NCI-H345 treated with DMSO at 0.1 percent for 48 hours (cell line): ENCODE data around the gene C22orf42.
"Not testable (repeated sequence)": the region's sequence is repeated elsewhere in the genome, so short reads cannot be mapped to it uniquely, and the experiment has no call there.

Experiments used
- DNase-seq: peaks from one replicate; lab custom pipeline; 2025; ENCODE audit not compliant: unreplicated experiment; lab: John Stamatoyannopoulos, UW

Gene C22orf42

DNA sequence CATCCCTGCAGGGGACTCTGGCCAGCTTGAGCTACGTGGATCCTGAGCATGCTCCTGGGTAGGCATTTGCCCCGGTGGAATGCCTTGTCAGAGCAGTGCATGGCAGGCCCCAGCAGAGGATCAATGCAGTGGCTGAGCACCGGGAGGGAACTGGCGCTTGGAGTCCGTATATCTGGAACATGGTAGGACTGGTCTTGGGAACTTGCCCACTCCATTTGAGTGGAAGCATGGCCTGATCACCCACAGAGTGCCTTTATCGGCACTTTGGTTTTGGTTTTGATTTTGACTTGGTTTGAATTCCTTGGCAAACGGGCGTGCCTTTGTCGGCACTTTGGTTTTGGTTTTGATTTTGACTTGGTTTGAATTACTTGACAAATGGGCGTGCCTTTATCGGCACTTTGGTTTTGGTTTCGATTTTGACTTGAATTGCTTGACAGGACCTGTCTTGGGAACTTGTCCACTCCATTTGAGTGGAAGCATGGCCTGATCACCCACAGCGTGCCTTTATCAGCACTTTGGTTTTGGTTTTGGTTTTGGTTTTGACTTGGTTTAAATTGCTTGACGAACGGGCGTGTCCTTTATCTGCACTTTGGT, 21.3 kb downstream of the C22orf42 start:
- DNase-seq, result not testable (repeated sequence)

DNA sequence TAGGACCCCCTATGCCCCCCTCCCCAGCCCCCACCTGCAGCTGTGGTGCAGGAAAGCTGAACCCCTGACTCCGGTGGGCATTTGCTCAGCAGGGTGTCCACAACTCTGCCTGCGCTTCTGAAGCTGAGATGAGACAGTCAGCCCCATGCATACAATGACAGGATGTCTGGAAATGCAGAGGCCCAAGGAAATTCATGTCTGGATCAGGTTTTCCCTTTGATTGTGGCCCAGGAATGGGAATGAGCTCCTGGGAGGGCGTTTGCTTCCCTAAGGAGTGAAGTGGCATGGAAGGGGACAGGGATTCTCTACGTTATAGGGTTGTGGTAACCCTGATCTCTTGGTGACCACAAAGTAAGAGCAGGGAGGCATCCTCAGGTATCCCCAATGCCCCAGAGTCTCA, 22.2 kb downstream of the C22orf42 start:
- not testable (repeated sequence) for DNase-seq

DNA sequence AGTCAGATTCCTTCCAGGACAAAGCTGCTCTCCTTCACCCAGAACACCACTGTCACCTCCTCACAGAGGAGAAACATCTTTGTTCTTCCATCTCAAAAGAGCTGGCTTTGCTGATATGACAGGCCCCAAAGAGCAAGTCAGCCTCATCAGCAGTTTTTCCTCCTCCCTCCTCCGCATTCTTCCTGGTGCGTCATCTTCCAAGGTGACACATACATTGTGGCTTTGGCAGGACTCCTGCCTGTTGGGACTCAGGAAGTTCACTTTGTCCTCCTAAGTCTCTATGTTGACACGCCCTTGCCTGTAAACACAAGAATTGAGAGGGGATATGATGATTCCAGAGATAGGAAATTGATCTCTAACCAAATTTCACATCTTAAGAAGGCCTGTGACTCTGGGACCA, 23.1 kb downstream of the C22orf42 start:
- DNase-seq, result not testable (repeated sequence)

DNA sequence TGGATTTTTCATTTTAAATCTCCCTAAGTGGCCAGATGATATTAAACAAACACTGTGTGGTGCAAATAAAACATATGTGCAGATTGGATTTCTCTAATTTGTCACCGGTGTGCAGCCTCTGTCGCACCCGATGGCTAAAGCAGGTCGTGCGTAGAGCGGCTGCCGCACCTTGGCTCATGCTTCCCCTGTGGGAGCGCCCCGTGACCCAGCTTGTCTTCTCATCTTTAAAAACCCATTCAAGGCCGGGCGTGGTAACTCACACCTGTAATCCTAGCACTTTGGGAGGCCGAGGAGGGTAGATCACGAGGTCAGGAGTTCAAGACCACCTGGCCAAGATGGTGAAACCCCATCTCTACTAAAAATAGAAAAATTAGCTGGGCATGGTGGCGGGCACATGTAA, 24.3 kb downstream of the C22orf42 start:
- not testable (repeated sequence) for DNase-seq

DNA sequence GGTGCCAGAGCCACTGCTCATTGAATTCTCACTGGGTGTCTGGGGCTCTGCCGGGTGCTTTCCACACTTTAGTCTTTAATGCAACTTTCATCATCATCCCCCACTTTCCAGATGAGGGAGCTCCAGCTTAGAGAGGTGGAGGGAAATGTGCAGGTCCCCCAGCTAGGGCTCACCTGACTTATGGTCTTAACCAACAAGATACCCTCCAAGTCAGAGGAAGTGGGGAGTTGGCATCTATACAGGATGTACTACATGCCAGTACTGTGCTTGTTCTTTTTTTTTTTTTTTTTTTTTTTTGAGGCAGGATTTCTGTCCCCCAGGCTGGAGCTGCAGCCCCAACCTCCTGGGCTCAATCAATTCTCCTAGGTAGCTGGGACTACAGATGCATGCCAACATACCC, 26.3 kb downstream of the C22orf42 start:
- no peak for DNase-seq

DNA sequence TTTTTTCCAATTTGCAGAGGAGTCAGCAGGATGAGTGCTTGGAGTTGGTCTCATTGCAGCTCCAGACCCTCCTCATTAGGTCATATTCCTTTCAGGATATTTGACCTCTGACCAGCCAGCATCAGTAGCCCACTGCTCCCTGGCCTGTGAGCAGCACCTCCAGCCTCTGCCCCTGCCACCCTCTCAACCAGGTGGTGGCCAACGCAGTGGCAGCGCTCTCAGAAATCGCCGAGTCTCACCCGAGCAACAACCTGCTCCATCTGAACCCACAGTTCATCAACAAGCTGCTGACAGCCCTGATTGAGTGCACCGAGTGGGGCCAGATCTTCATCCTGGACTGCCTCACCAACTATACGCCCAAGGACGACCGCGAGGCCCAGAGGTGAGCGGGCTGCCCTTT, 27.0 kb downstream of the C22orf42 start:
- DNase-seq, result no peak

DNA sequence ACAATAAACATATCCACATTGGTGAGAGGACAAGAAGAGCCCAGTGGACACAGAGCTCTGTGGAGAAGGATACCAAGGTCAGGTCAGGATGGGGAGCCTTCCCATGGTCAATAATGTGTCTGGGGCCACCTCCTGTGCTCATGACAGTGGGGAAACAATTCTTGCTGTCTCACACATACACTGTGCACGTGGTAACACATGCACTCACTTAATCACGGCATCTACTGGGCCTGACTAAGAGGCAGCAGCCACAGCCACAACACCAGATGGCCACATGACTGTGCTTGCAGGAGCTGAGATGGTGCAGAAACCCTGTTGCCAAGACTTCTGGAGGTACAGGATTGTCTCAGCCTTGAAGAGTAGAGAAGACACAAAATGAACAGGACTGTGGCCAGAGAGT, 28.6 kb downstream of the C22orf42 start:
- DNase-seq, result no peak

DNA sequence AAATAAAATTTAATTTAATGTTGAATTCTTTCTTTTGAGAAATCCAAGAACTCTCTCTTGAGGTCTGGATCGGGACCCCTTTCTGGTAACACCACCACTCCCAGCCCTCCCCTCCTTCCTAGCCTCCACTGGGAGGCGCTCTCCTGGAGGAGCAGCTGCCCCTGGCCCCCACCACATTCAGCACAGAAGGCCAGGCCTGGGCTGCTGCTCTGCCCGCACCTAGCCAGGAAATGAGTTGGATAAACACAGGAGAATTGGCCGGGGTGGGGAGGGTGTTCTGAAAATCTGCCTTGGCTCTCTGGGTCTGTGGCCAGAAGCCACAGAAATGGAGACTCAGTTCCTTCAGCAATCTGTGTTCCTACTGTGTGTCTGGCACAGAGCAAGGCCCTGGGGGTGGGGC, 31.2 kb downstream of the C22orf42 start:
- no peak for DNase-seq

DNA sequence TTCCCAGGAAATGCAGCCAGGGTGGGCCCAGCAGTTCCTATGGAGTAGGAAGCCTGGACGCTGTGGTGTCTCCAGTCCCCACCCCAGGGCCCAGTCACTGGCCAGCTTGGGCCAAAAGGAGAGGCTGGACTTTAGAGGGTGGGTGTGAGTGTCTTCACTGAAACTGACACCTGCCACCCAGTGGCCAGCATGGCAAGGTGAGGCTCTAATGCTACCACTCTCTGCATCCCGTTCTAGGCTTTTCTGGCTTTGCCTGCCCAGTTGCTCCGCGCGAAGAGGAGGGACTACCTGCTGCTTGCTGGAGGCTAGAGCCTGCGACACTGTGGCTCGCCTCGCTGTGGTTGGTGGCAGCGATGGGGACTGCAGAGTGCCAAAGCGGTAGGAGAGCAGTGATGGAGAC, 35.4 kb downstream of the C22orf42 start:
- no peak for DNase-seq

DNA sequence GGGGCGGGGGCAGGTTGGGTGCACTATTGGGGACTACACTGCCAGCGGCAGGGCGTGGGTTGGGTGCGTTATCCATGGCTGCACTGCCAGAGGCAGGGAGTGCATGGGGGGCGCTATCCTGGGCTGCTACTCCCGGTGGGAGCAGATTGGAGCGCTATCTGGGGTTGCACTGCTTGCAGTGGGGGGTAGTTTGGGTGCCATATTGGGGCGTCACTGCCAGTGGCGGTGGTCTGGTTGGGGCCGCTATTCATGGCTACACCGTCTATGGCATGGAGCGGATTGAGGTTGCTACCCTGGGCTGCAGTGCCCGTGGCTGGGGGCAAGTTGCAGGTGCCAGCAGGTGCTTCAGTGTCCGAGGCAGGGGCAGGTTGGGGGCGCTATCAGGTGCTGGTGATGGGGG, 36.2 kb downstream of the C22orf42 start:
- DNase-seq, result no peak

DNA sequence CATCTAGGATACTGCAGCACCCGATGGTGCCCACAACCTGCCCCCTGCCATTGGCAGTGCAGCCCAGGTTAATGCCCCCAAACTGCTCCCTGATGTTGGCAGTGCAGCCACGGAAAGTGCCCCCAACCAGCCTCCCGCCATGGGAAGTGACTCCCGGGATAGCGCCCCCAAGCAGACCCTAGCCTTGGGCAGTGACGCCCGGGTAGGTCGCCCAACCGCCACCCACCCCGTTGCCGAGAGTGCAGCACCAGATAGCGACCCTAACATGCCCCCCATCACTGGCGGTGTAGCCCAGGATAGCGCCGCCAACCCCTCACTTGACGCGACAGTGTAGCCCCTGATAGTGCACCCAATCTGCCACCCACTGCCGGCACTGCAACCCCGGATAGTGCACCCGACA, 38.5 kb downstream of the C22orf42 start:
- DNase-seq, result no peak

DNA sequence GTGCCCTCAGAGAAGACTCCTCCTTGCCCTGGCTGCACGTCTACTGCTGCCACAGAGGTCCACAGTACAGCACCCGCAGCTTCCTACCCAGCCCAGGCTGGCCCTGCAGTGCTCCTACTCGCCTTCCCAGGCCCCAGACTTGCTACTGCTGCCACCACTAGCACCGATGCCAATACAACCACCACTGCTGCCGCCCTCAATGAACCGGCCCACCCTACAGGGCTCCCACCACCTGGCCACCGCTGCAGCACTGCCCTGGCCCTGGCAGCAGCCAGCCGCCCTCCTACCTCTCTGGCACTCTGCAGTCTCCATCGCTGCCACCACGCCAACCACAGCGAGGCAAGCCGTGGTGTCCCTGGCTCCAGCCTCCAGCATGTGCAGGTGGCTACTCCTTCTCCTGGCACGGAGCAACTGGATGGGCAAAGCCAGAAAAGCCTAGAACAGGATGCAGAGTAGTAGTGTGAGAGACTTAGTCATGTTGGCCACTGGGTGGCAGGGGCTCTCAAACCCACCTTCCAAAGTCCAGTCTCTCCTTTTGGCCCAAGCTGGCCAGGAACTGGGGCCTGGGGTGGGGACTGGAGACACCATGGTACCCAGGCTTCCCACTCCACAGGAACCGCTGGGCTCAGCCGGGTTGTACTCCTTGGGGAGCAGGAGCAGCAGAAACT, 39.4 kb downstream of the C22orf42 start:
- no peak for DNase-seq

DNA sequence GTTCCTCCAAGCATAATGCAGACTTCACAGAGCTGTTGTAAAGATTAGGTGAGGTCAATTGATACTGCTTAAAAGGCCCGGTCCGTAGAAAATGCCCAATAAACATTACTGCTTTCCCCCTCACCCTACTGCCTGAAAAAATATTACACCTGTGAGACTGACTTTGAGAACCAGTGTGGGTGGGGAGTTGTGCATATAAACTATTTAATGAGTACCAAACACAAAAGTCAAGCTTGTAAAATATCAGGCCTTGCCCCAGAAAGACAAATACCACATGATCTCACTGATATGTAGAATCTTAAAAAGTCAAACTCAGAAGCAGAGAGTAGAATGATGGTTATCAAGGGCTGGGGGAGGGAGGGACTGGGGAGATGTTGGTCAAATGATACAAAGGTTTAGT, 46.7 kb downstream of the C22orf42 start:
- DNase-seq, result no peak

DNA sequence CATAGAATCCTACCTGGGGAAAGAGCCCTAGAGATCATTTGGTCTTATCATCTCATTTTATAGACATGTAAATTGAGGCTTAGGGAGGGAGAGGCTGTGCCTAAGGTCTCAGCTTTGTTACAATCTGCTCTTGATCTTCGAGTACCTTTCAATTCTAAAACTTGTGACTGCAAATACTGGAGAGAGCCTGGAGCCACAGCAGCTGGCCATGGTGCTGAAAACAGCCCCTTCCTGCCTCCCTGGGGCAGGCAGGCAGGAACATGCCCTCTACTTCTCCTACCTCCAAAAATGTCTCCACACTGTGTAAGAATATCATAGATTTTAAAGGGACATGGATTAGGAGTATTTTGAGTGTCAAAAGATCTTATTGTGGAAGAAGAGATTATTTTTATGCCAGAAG, 52.2 kb downstream of the C22orf42 start:
- no peak for DNase-seq

DNA sequence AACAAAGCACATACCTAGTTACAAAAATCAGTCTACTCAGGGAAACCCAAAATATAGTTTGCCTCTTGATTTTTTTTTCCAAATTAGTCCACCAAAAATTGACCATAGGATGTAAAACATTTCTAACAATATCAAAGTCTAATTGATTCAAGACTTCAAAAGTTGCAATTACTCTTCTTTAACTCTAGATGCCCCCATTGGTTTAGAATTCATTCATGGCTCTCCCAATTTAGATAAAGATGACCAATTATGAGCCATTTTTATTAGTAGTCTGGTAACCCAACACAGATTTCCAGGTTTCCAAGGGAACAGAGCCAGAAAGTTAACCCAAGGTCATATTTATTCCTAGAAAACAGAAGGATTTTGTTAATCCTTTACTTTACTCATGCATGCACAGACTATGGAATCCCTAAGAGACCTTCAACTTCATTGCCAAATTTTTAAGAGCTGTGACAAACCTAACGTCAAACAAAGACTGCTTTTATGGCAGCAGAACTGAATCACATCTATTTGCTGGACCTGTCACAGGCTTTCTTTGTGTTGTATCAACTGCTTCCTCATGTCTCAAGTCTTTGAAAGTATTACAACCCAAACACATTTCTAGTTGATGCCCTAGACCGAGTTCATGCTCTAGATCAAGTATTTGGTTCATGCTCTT, 55.3 kb downstream of the C22orf42 start:
- DNase-seq, result no peak

DNA sequence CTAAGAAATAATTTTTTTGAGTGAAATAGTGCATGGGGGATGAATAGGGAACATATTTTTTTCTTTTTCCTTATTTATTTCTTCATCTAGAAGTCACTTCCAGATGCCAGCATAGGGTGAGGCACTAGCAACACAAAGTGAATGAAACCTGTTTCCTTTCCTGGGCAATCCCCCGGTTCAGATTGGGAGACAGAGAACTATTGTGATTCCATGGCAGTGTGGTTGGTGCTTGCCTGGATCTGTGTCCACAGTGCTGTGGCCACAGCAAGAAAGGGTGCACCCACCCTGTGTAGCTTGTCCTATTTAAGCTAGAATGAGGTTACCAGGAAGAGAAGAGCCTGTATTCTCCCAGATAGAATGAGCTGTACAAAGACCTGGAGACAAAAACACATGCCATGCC, 58.4 kb downstream of the C22orf42 start:
- no peak for DNase-seq
